ENCODE measurements around the gene CCDC85A.

GRCh38 chr2:56291711-56292110 lies 107.9 kb downstream of the CCDC85A start:
- TF ChIP-seq EZH2 (IDR thresholded peaks at IDR 0.05) (no peak), POLR2AphosphoS5 (IDR thresholded peaks at IDR 0.05; ENCODE audit: borderline replicate concordance, low read depth, low read length) (no peak), FOXP2 (optimal IDR thresholded peaks at IDR 0.05; ENCODE audit: control extremely low read depth, extremely low read length, insufficient read depth) (no peak)
